Tibial artery (tissue), 4 donors: Measurements from ENCODE around the gene TMEM273.

Experiments
- DNase-seq, 2 donors: peaks; one replicate each; pipeline ENCODE4 v3.0.0-alpha.2; 2019
- H3K27ac ChIP-seq, 2 donors: fragments of 200-600 bp; sonication (generic) in 1 of 2; 1 replicate in 1 of 2; 2 replicates in 1 of 2; pipeline ENCODE4 v1.5.1; 2018 to 2019; ENCODE audit warnings: mild to moderate bottlenecking in 1 of 2
- H3K27me3 ChIP-seq, 2 donors: fragments of 200-600 bp; sonication (generic) in 1 of 2; one replicate each; pipeline versions ENCODE4 v1.5.1 to v1.6.0; 2016 to 2019
- H3K36me3 ChIP-seq, 3 donors: fragments of 200-600 bp; sonication (generic) in 2 of 3; one replicate each; pipeline ENCODE4 v1.5.1; 2016 to 2019; ENCODE audit warnings: mild to moderate bottlenecking in 2 of 3
- H3K4me1 ChIP-seq, 4 donors: fragments of 200-600 bp; sonication (generic) in 2 of 4; 1 replicate in 3 of 4; 2 replicates in 1 of 4; pipeline ENCODE4 v1.5.1; 2016 to 2019
- H3K4me3 ChIP-seq, 2 donors: fragments of 200-600 bp; sonication (generic) in 1 of 2; 1 replicate in 1 of 2; 2 replicates in 1 of 2; pipeline ENCODE4 v1.5.1; 2018 to 2019; ENCODE audit warnings: mild to moderate bottlenecking in 2 of 2
- H3K9me3 ChIP-seq, 3 donors: fragments of 200-600 bp; sonication (generic) in 1 of 3; one replicate each; pipeline ENCODE4 v1.5.1; 2016 to 2019
- intact Hi-C: fragments of 100-400 bp; cut with DNase I; formaldehyde crosslinking; loops from one replicate; pipeline ENCODE4 v1.15.0; 2023; ENCODE audit warnings: low total_unique reads
- TF ChIP-seq, protein P1 (sequence below), 2 experiments: fragments of 200-600 bp in 1 of 2; fragments of 450-650 bp in 1 of 2; IDR thresholded peaks; one replicate each; pipeline ENCODE4 v1.5.1; 2017 to 2019; ENCODE audit warnings: antibody characterized with exemption in 2 of 2, mild to moderate bottlenecking in 1 of 2, moderate library complexity in 1 of 2

TMEM273 gene

DNA sequence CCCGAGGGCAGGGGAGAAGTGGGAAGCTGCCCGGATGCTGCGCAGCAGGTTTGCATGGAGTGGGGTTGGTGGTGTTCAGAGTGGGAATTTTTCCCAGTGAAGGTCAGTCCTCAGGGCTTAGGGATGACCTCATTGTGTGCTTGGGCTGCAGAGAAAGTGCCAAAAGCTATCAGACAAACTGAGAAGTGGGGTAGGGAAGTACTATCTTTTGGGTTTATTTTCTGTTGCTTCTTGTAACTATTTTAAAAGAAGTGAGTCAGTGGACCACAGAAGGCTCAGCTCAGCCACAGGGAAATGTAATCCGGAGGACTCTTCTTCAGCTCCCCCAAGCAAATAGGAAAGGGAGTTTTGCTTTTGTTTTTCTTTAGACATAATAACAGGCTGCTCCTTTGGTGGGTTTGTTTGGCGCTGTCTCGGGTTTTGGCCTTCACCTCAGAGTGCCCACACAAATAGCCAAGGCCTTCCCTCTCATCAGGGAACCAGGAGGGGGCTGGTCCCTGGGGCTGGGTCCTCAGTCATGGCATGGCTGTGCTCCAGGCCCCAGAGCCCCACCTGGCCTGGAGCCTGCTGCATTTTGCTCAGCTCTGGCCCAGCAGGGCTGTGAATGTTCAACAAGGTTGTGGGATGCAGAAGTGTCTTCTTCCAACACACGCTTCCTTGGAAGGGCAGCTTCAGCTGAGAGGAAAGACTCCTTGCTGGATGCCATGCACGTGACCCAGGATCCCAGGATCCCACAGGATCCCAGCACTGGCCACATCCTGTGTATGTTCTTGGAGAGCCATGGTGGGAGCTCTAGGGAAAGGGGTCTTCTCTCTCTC, 49.0 kb downstream of the TMEM273 start:
- no peaks in the 10 kb centered on the region for H3K27me3 ChIP-seq
- no peaks in the 10 kb centered on the region for H3K36me3 ChIP-seq
- no peak for DNase-seq
- no peak overlapping the region for H3K4me3 ChIP-seq
- H3K4me1 ChIP-seq: peaks cover 0 to 30% (median 8%) of the 10 kb centered on the region in 4 donors
- intact Hi-C loops: no loop called here
- no peaks in the 10 kb centered on the region for H3K9me3 ChIP-seq
- H3K27ac ChIP-seq: peak overlapping the region in 1 of 2 donors; percentile 30
- TF ChIP-seq, protein P1, sequence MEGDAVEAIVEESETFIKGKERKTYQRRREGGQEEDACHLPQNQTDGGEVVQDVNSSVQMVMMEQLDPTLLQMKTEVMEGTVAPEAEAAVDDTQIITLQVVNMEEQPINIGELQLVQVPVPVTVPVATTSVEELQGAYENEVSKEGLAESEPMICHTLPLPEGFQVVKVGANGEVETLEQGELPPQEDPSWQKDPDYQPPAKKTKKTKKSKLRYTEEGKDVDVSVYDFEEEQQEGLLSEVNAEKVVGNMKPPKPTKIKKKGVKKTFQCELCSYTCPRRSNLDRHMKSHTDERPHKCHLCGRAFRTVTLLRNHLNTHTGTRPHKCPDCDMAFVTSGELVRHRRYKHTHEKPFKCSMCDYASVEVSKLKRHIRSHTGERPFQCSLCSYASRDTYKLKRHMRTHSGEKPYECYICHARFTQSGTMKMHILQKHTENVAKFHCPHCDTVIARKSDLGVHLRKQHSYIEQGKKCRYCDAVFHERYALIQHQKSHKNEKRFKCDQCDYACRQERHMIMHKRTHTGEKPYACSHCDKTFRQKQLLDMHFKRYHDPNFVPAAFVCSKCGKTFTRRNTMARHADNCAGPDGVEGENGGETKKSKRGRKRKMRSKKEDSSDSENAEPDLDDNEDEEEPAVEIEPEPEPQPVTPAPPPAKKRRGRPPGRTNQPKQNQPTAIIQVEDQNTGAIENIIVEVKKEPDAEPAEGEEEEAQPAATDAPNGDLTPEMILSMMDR (IDR thresholded peaks at IDR 0.05): no peak

DNA sequence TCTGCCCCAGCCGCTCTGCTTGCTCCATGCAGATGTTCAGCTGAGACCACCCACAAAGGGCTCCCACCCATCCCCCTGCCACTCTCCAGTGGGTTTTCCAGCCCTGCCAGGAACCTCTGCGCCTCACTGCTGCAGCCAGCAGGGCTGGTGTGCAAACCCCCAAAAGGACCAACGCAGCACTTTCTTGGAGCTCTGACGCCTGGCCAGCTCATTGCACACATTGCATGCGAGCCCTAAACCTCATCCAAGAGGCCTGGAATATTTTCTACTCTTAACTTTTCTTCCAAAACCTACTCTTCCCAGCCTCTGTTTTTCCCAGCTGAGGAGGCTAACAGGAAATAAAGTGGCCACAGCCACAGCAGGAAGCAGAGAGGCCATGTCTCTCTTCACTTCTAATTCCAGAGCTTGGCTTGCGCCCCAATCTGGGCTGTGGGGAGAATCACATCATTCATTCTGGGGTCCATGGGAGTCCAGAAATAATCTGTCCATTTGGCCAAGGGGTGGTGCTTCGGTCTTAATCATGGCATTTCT, 49.8 kb downstream of the TMEM273 start:
- intact Hi-C loops: no loop called here
- TF ChIP-seq, protein P1 (IDR thresholded peaks at IDR 0.05): no peak
- no peaks in the 10 kb centered on the region for H3K9me3 ChIP-seq
- no peak overlapping the region for H3K4me3 ChIP-seq
- H3K4me1 ChIP-seq: peaks cover 0 to 30% (median 8%) of the 10 kb centered on the region in 4 donors
- no peaks in the 10 kb centered on the region for H3K36me3 ChIP-seq
- DNase-seq: no peak
- H3K27ac ChIP-seq: no peak overlapping the region
- no peaks in the 10 kb centered on the region for H3K27me3 ChIP-seq

DNA sequence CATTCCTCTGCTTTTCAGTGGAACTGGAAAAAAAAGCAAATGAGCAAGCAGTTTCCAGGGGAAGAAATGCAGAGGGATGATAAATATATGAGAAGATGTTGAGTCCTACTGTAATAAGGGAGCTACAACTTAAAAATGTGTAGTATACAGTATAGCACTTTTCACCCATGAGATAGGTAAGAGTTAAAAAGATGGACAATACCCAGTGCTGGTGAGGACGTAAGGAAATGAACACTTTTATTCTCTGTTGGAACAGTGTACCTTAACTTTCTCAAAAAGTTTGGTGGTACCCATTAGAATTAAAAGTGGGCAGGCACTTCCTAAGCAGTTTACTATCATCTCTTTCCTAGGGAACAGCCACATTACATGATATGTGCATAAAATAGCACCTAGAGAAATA, 51.7 kb downstream of the TMEM273 start:
- no peak overlapping the region for H3K27ac ChIP-seq
- DNase-seq: no peak
- intact Hi-C loops: no loop called here

DNA sequence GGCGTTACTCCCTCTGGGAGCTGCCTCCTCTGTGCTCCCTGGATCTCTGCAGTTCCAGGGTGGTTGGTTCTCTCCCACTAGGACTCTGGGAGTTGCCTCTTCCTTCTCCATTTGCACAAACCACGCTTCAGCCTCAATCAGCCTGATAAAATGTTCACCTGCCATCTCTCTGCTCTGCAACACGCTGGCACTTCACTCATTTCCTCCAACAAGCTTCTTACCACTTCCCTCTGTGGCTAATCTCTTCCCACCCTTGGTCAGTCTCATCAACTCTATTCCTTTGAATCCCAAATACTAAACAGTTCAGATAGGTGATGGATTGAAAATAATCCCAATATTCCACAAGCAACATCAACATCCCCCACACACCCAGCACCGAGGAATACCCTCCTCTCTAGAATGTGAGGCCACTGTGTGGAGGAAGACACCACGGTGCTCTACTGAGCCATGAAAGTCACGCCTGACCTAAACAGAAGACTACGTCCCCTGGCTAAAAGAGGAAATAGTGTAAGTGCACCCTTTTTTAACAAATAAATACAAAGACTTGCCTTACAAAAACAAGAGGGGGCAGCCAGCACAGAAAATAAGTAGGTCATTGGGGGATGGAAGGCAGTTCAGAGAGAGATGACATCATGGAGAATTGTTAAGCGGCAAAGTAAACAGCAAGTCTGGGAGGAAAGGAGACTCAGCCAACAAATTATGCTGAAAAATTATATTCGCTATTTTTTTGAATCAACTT, 52.4 kb downstream of the TMEM273 start:
- no peak for DNase-seq
- Histone ChIP-seq H3K4me3 (no peak overlapping the region), H3K9me3 (no peaks in the 10 kb centered on the region), H3K36me3 (no peaks in the 10 kb centered on the region), H3K27ac (peak overlapping the region in 1 of 2 donors; percentile 22), H3K4me1 (peaks cover 0 to 30% (median 8%) of the 10 kb centered on the region in 4 donors), H3K27me3 (no peaks in the 10 kb centered on the region)
- TF ChIP-seq, protein P1 (IDR thresholded peaks at IDR 0.05): no peak
- intact Hi-C loops: no loop called here

More for the DNA sequence above, 51.7 kb downstream of the TMEM273 start:
- no peaks in the 10 kb centered on the region for H3K9me3 ChIP-seq
- H3K4me1 ChIP-seq: peaks cover 0 to 30% (median 8%) of the 10 kb centered on the region in 4 donors
- no peaks in the 10 kb centered on the region for H3K36me3 ChIP-seq
- no peaks in the 10 kb centered on the region for H3K27me3 ChIP-seq
- no peak overlapping the region for H3K4me3 ChIP-seq
- TF ChIP-seq, protein P1 (IDR thresholded peaks at IDR 0.05): no peak

DNA sequence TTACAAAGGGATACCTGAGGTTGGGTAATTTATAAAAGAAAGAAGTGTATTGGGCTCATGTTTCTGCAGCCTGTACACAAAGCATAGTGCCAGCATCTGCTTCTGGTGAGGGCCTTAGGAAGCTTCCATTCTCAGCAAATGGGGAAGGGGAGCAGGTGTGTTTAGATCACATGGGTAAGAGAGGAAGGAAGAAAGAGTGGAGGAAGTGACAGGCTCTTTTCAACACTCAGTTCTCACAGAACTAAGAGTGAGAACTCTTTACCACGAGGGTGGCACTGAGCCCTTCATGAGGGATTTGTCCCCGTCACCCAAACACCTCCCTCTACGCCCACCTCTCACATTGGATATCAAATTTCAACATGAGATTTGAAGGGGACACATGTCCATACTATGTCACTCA, 53.9 kb downstream of the TMEM273 start:
- Histone ChIP-seq H3K27me3 (no peaks in the 10 kb centered on the region), H3K36me3 (no peaks in the 10 kb centered on the region), H3K4me1 (peaks cover 0 to 24% (median 4%) of the 10 kb centered on the region in 4 donors), H3K4me3 (no peak overlapping the region), H3K27ac (no peak overlapping the region), H3K9me3 (no peaks in the 10 kb centered on the region)
- TF ChIP-seq, protein P1 (IDR thresholded peaks at IDR 0.05): no peak
- intact Hi-C loops: no loop called here
- no peak for DNase-seq
